ENCODE data around the gene HMGN4. TPM values are rescaled to one million over a fixed set of nuclear protein-coding genes. Genes with fewer than 3 reads are reported as not detected.

HMGN4 gene
- total and polyA plus RNA-seq, 9 of the 15 experiments (the other 6 are each of a cell fraction or from before 2014, with no cell fraction given), result 35.4 to 134 (median 94.1) TPM

DNA sequence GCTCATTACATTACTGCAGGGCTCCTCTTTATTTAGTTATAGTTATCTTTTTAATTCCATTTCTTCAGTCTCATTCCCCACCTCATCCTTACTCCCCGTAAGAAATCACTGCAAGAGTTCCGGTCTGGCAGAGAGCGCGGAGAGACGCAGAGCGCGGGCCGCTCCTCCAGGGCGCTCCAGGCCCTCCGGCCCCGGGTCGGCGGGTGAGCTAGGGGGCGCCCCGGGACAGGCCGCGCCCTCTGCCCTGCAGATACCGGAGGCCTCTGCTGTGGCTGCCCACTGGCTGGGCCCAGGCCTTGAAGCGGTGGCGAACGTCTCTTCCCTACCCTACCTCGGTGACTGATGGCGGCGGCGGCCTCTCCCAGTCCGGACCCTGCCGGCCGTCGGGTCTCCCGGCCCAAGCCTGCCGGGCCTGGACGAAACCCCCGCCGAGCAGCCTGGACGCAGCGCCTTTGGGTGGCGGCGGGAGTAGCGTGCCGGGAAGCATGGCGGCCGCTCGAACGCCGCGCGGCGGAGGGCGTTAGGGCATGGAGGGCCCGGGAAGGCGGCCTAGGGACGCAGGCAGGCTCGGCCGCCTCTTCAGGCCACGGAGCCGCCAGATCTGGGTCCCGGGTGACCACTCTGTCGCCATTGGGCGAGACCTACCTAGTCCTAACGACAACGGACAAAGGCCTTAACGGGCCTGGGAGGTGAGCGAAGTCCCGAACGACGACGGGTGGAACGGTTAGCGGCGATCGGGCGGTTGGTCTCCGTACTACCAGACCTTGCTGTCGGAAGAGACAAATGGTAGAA, 16.4 kb upstream of the HMGN4 start (continued):
- TF ChIP-seq E2F6 (IDR thresholded peaks at IDR 0.05; ENCODE audit: borderline replicate concordance in 1 of 2, extremely low read depth in 1 of 2, insufficient read depth in 1 of 2, insufficient read length in 1 of 2, low read depth in 1 of 2, low read length in 1 of 2, poor library complexity in 1 of 2, severe bottlenecking in 1 of 2) (peak; percentile 87 to 89), ZNF121 (CRISPR knock-in tag; conservative IDR thresholded peaks at IDR 0.05) (0 out of 2 replicates have a peak, but pooled peaks have one; percentile 23), ZNF239 (CRISPR knock-in tag; IDR thresholded peaks at IDR 0.05) (no peak), ZSCAN32 (CRISPR knock-in tag; IDR thresholded peaks at IDR 0.05) (no peak), ZNF668 (CRISPR knock-in tag; IDR thresholded peaks at IDR 0.05) (peak; percentile 83), PYGO2 (tag; IDR thresholded peaks at IDR 0.05) (no peak), SAP30 (IDR thresholded peaks at IDR 0.05; ENCODE audit: borderline replicate concordance, insufficient read depth, low read depth, low read length, poor library complexity, severe bottlenecking) (peak; percentile 73), GTF2F1 (IDR thresholded peaks at IDR 0.05; ENCODE audit: low read depth, low read length) (no peak), KHSRP (IDR thresholded peaks at IDR 0.05) (no peak), HMGN3 (IDR thresholded peaks at IDR 0.05; ENCODE audit: borderline replicate concordance, extremely low read depth, insufficient read length, low read depth, low read length) (peak; percentile 50), PHTF2 (CRISPR knock-in tag; IDR thresholded peaks at IDR 0.05) (0 out of 2 replicates have a peak, but pooled peaks have one; percentile 36), LEF1 (IDR thresholded peaks at IDR 0.05) (no peak), ZNF134 (CRISPR knock-in tag; conservative IDR thresholded peaks at IDR 0.05) (no peak), CSDE1 (IDR thresholded peaks at IDR 0.05) (no peak; a peak in 1 of 4 replicates), EZH2 (IDR thresholded peaks at IDR 0.05; ENCODE audit: borderline replicate concordance, low read depth, low read length) (no peak), GABPA (tag; conservative IDR thresholded peaks at IDR 0.05; ENCODE audit: low read depth) (peak; percentile 82), HEY1 (CRISPR knock-in tag; IDR thresholded peaks at IDR 0.05; ENCODE audit: borderline replicate concordance) (no peak), ELF2 (CRISPR knock-in tag; IDR thresholded peaks at IDR 0.05) (peak; percentile 55; the same call in 1 of the 2 replicates), NCOA2 (IDR thresholded peaks at IDR 0.05; ENCODE audit: partially characterized antibody in 2 of 2) (no peak), ZKSCAN3 (CRISPR knock-in tag; IDR thresholded peaks at IDR 0.05) (no peak), TAF7 (tag; IDR thresholded peaks at IDR 0.05) (peak; percentile 51; the same call in 1 of the 2 replicates), FOXM1 (IDR thresholded peaks at IDR 0.05; ENCODE audit: low read depth) (no peak), FOXM1 (CRISPR knock-in tag; IDR thresholded peaks at IDR 0.05; ENCODE audit: low read depth) (peak; percentile 33), NCOR1 (IDR thresholded peaks at IDR 0.05) (no peak), HMG20B (CRISPR knock-in tag; IDR thresholded peaks at IDR 0.05) (peak; percentile 89), ZNF76 (CRISPR knock-in tag; IDR thresholded peaks at IDR 0.05; ENCODE audit: borderline replicate concordance) (peak; percentile 79), ZNF785 (CRISPR knock-in tag; IDR thresholded peaks at IDR 0.05) (no peak), SP2 (IDR thresholded peaks at IDR 0.05; ENCODE audit: extremely low read depth, low read depth, low read length, poor library complexity, severe bottlenecking) (no peak)
- TF ChIP-seq, protein P1, sequence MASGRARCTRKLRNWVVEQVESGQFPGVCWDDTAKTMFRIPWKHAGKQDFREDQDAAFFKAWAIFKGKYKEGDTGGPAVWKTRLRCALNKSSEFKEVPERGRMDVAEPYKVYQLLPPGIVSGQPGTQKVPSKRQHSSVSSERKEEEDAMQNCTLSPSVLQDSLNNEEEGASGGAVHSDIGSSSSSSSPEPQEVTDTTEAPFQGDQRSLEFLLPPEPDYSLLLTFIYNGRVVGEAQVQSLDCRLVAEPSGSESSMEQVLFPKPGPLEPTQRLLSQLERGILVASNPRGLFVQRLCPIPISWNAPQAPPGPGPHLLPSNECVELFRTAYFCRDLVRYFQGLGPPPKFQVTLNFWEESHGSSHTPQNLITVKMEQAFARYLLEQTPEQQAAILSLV (tag; IDR thresholded peaks at IDR 0.05), result no peak

All from K562 (cell line).